ENCODE results near the gene JAM3. TPM values are rescaled to one million over a fixed set of nuclear protein-coding genes. Genes with fewer than 3 reads are reported as not detected.

JAM3 gene
- total and polyA plus RNA-seq, 2 of the 8 experiments (the other 6 are each of a cell fraction or from before 2014, with no cell fraction given) = 19.6 to 42.8 TPM

- no peak overlapping the region for H3K56ac ChIP-seq (replicated peaks; ENCODE audit: insufficient read length, low read depth, low read length)
- H3K23ac ChIP-seq (ENCODE audit: insufficient read length) = no peak overlapping the region
- no peaks in the 10 kb centered on the region for H4K20me1 ChIP-seq (replicated peaks in 1 of 2; ENCODE audit: control insufficient read depth in 1 of 2, insufficient read depth in 2 of 2, low read length in 2 of 2)
- no peak overlapping the region for H2BK12ac ChIP-seq (ENCODE audit: low read depth, low read length)
- H2AFZ ChIP-seq (ENCODE audit: low read length) = no peak overlapping the region
- no peak overlapping the region for H2BK120ac ChIP-seq (replicated peaks; ENCODE audit: low read depth, low read length)
- H2BK5ac ChIP-seq (ENCODE audit: low read depth, low read length) = no peak overlapping the region
- H3K18ac ChIP-seq (ENCODE audit: extremely low read depth, low read length) = no peak overlapping the region
- DNase-seq (ENCODE audit: low read depth in 1 of 2, low spot score in 2 of 2) (no peak), FAIRE-seq (no peak)
- H3K14ac ChIP-seq (ENCODE audit: insufficient read length) = no peak overlapping the region
- H2AK5ac ChIP-seq (ENCODE audit: low read depth, low read length) = no peak overlapping the region
- no peak overlapping the region for H3K4ac ChIP-seq (replicated peaks; ENCODE audit: insufficient read length, low read depth, low read length)
- H2BK20ac ChIP-seq (ENCODE audit: low read length) = no peak overlapping the region
- H3K9ac ChIP-seq (replicated peaks in 1 of 4; ENCODE audit: extremely low read depth in 1 of 4, low read depth in 3 of 4, low read length in 3 of 4) = no peak overlapping the region
- no peak overlapping the region for H2BK15ac ChIP-seq (ENCODE audit: low read length)
- peaks cover 23 to 91% (median 69%) of the 10 kb centered on the region in 4 experiments for H3K36me3 ChIP-seq (ENCODE audit: control insufficient read depth in 2 of 4, insufficient read depth in 4 of 4, low read length in 3 of 4)
- no peak overlapping the region for H3K4me2 ChIP-seq (ENCODE audit: insufficient read depth in 1 of 2, low read depth in 2 of 2, low read length in 2 of 2)
- TF ChIP-seq NANOG (IDR thresholded peaks at IDR 0.05; ENCODE audit: insufficient read depth, low read depth, low read length, poor library complexity, severe bottlenecking) = no peak
- no peak for TF ChIP-seq EP300 (IDR thresholded peaks at IDR 0.05; ENCODE audit: borderline replicate concordance in 1 of 2, low read depth in 2 of 2, low read length in 2 of 2)
- no peak for TF ChIP-seq POLR2A (IDR thresholded peaks at IDR 0.05; ENCODE audit: control extremely low read depth in 1 of 2, low read depth in 2 of 2, low read length in 2 of 2)
- TF ChIP-seq GTF2F1 (IDR thresholded peaks at IDR 0.05; ENCODE audit: borderline replicate concordance, low read depth, low read length) = no peak
- no peak for TF ChIP-seq POLR2AphosphoS5 (IDR thresholded peaks at IDR 0.05; ENCODE audit: low read depth, low read length)
- no peak for TF ChIP-seq GABPA (IDR thresholded peaks at IDR 0.05; ENCODE audit: borderline replicate concordance, insufficient read depth, low read length)
- no peak for TF ChIP-seq CTBP2 (IDR thresholded peaks at IDR 0.05; ENCODE audit: borderline replicate concordance, insufficient read depth, insufficient read length, low read length)
- no peak overlapping the region for H4K91ac ChIP-seq (replicated peaks; ENCODE audit: insufficient read length, low read length)
- no peaks in the 10 kb centered on the region for H3K79me1 ChIP-seq (ENCODE audit: low read depth, low read length)
- H3K4me1 ChIP-seq (replicated peaks in 1 of 4; ENCODE audit: control insufficient read depth in 3 of 4, insufficient read depth in 4 of 4, low read length in 3 of 4) = no peaks in the 10 kb centered on the region
- POLR2A ChIA-PET (ENCODE audit: partially characterized antibody) = no interaction called here
- no peak overlapping the region for H3K4me3 ChIP-seq (ENCODE audit: extremely low read depth in 1 of 4, insufficient read depth in 2 of 4, low read depth in 3 of 4, low read length in 4 of 4)
- H3K9me3 ChIP-seq (ENCODE audit: insufficient read depth in 2 of 2, low read depth in 1 of 2, low read length in 1 of 2) = peaks cover 53 to 69% of the 10 kb centered on the region in 2 experiments
- no peaks in the 10 kb centered on the region for H3K27me3 ChIP-seq (replicated peaks in 1 of 4; ENCODE audit: control insufficient read depth in 3 of 4, extremely low read depth in 1 of 4, insufficient read depth in 3 of 4, low read length in 3 of 4)
- H4K5ac ChIP-seq (ENCODE audit: insufficient read length, low read depth, low read length) = no peak overlapping the region
- WGBS, 2 experiments (ENCODE audit: extremely low coverage in 1 of 2, insufficient coverage in 1 of 2, insufficient read length in 1 of 2, insufficient replicate concordance in 2 of 2, low coverage in 1 of 2, low lambda C conversion rate in 2 of 2, missing lambda C conversion rate in 1 of 2) = 92% methylated on average over 5 of the region's 5 CpGs; no CpG with 5 or more reads in 1 of the 2 experiments
- no peak overlapping the region for H3K27ac ChIP-seq (ENCODE audit: low read depth, low read length)
- CTCF ChIA-PET (ENCODE audit: partially characterized antibody) = interaction anchor here (1.1 to 1.3 kb wide), 3 partner anchors 17 to 243 kb away, joined by 3 to 6 read pairs (median 4); no protein-coding TSS in a partner anchor
- H4K8ac ChIP-seq (ENCODE audit: extremely low read depth, insufficient read depth, low read length) = no peak overlapping the region
- no peaks in the 10 kb centered on the region for H3K23me2 ChIP-seq (ENCODE audit: low read depth, low read length)
- no peaks in the 10 kb centered on the region for H3K79me2 ChIP-seq (ENCODE audit: control insufficient read depth in 1 of 2, insufficient read depth in 2 of 2, low read length in 2 of 2)
Observed at GRCh38 chr11:134170919-134171281, 102.0 kb downstream of the JAM3 start.

Measured in H1 (cell line).